OCI-LY1 (cell line): ENCODE measurements around the gene SMC6.

Source experiments
- H2AFZ ChIP-seq: fragments of 200-600 bp; sonication (generic), shearing (Covaris generic); 2 replicates; pipeline ENCODE4 v1.6.0; 2014; ENCODE audit warnings: antibody characterized with exemption, mild to moderate bottlenecking, low read length
- H3F3A ChIP-seq: fragments of 200-600 bp; sonication (generic), shearing (Covaris generic); 2 replicates; pipeline ENCODE4 v1.6.0; 2014; ENCODE audit warnings: mild to moderate bottlenecking, antibody characterized with exemption, low read length, moderate library complexity; ENCODE audit not compliant: insufficient read depth
- H3K27ac ChIP-seq: fragments of 200-600 bp; sonication (generic); 2 replicates; pipeline ENCODE4 v1.5.1; 2014; ENCODE audit warnings: low read length, mixed run types, mild to moderate bottlenecking, low read depth; ENCODE audit not compliant: poor library complexity, severe bottlenecking
- H3K27me3 ChIP-seq: fragments of 200-600 bp; sonication (generic); 2 replicates; pipeline ENCODE4 v1.6.0; 2014; ENCODE audit warnings: antibody characterized with exemption, mild to moderate bottlenecking, low read length, moderate library complexity; ENCODE audit not compliant: insufficient read depth
- H3K36me3 ChIP-seq: fragments of 200-600 bp; sonication (generic); 2 replicates; pipeline ENCODE4 v1.6.1; 2014; ENCODE audit warnings: mild to moderate bottlenecking, antibody characterized with exemption, low read length, moderate library complexity, mixed read lengths; ENCODE audit not compliant: insufficient read depth
- H3K4me1 ChIP-seq: fragments of 200-600 bp; sonication (generic); 2 replicates; pipeline ENCODE4 v1.5.1; 2014; ENCODE audit warnings: mild to moderate bottlenecking, low read length, moderate library complexity; ENCODE audit not compliant: insufficient read depth, severe bottlenecking
- H3K4me2 ChIP-seq: fragments of 200-600 bp; sonication (generic), shearing (Covaris generic); 2 replicates; pipeline ENCODE4 v1.6.1; 2014; ENCODE audit warnings: low read length
- H3K4me3 ChIP-seq: fragments of 200-600 bp; sonication (generic); 2 replicates; pipeline ENCODE4 v1.5.1; 2014; ENCODE audit warnings: low read length, low read depth, mild to moderate bottlenecking, mixed read lengths; ENCODE audit not compliant: poor library complexity, severe bottlenecking
- H3K79me2 ChIP-seq: fragments of 200-600 bp; shearing (Covaris generic); 2 replicates; pipeline ENCODE4 v1.6.1; 2016; ENCODE audit warnings: mixed run types, low read length, mixed read lengths; ENCODE audit not compliant: insufficient read depth
- H3K9ac ChIP-seq: fragments of 200-600 bp; sonication (generic), shearing (Covaris generic); 2 replicates; pipeline ENCODE4 v1.6.1; 2014; ENCODE audit warnings: mild to moderate bottlenecking, low read length, mixed read lengths
- H3K9me2 ChIP-seq: fragments of 200-600 bp; sonication (generic), shearing (Covaris generic); 2 replicates; pipeline ENCODE4 v1.6.1; 2014; ENCODE audit warnings: low read depth, mild to moderate bottlenecking, low read length, mixed read lengths
- H3K9me3 ChIP-seq: fragments of 200-600 bp; shearing (Covaris generic); 2 replicates; pipeline ENCODE4 v1.6.1; 2014; ENCODE audit warnings: low read length, mixed read lengths
- H4K20me1 ChIP-seq: fragments of 200-600 bp; sonication (generic), shearing (Covaris generic); 2 replicates; pipeline ENCODE4 v1.6.0; 2016; ENCODE audit warnings: mild to moderate bottlenecking, low read length; ENCODE audit not compliant: insufficient read depth
- EZH2 ChIP-seq: fragments of 200-600 bp; sonication (generic), shearing (Covaris generic); IDR thresholded peaks from 2 replicates; pipeline ENCODE4 v1.8.0; 2017; ENCODE audit warnings: borderline replicate concordance, mixed run types, mild to moderate bottlenecking, antibody characterized with exemption, low read length, moderate library complexity, mixed read lengths
- TF ChIP-seq, protein P1 (sequence below): fragments of 200-600 bp; sonication (generic), shearing (Covaris generic); IDR thresholded peaks from 2 replicates; pipeline ENCODE4 v1.5.1; 2017; ENCODE audit warnings: mild to moderate bottlenecking, antibody characterized with exemption, low read length, moderate library complexity, mixed read lengths

SMC6 gene

GRCh38 chr2:17786727-17787126 lies 33.1 kb upstream of the SMC6 start:
- Histone ChIP-seq H2AFZ (no peak overlapping the region), H3F3A (no peaks in the 10 kb centered on the region), H3K79me2 (no peaks in the 10 kb centered on the region), H3K36me3 (peaks cover 10% of the 10 kb centered on the region), H3K27ac (no peak overlapping the region), H3K27me3 (no peaks in the 10 kb centered on the region), H3K9ac (no peak overlapping the region), H3K9me2 (no peaks in the 10 kb centered on the region), H3K4me1 (no peaks in the 10 kb centered on the region), H3K4me3 (no peak overlapping the region), H3K4me2 (no peak overlapping the region), H3K9me3 (no peaks in the 10 kb centered on the region), H4K20me1 (no peaks in the 10 kb centered on the region)
- TF ChIP-seq, protein P1, sequence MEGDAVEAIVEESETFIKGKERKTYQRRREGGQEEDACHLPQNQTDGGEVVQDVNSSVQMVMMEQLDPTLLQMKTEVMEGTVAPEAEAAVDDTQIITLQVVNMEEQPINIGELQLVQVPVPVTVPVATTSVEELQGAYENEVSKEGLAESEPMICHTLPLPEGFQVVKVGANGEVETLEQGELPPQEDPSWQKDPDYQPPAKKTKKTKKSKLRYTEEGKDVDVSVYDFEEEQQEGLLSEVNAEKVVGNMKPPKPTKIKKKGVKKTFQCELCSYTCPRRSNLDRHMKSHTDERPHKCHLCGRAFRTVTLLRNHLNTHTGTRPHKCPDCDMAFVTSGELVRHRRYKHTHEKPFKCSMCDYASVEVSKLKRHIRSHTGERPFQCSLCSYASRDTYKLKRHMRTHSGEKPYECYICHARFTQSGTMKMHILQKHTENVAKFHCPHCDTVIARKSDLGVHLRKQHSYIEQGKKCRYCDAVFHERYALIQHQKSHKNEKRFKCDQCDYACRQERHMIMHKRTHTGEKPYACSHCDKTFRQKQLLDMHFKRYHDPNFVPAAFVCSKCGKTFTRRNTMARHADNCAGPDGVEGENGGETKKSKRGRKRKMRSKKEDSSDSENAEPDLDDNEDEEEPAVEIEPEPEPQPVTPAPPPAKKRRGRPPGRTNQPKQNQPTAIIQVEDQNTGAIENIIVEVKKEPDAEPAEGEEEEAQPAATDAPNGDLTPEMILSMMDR, result no peak
- TF ChIP-seq EZH2, result no peak

DNA sequence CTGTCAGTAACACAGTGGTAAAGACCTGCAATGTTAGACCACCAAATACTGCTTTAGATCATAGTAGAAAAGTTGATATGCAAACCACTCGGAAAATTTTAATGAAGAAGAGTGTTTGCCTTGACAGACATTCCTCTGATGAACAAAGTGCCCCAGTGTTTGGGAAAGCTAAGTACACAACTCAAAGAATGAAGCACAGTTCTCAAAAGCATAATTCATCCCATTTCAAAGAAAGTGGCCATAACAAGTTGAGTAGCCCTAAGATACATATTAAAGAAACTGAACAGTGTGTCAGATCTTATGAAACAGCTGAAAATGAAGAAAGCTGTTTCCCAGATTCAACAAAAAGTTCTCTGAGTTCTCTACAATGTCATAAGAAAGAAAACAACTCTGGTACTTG lies 27.9 kb upstream of the SMC6 start:
- no peak for TF ChIP-seq EZH2
- TF ChIP-seq, protein P1, result no peak
- no peak overlapping the region for H3K9ac ChIP-seq
- no peaks in the 10 kb centered on the region for H3K9me3 ChIP-seq
- H3K9me2 ChIP-seq, result no peaks in the 10 kb centered on the region
- no peaks in the 10 kb centered on the region for H3K27me3 ChIP-seq
- H3K27ac ChIP-seq, result no peak overlapping the region
- no peaks in the 10 kb centered on the region for H3K79me2 ChIP-seq
- H3K4me1 ChIP-seq, result no peaks in the 10 kb centered on the region
- no peak overlapping the region for H3K4me2 ChIP-seq
- no peaks in the 10 kb centered on the region for H3F3A ChIP-seq
- peaks cover 58% of the 10 kb centered on the region for H3K36me3 ChIP-seq
- no peaks in the 10 kb centered on the region for H4K20me1 ChIP-seq
- H2AFZ ChIP-seq, result no peak overlapping the region
- no peak overlapping the region for H3K4me3 ChIP-seq

DNA sequence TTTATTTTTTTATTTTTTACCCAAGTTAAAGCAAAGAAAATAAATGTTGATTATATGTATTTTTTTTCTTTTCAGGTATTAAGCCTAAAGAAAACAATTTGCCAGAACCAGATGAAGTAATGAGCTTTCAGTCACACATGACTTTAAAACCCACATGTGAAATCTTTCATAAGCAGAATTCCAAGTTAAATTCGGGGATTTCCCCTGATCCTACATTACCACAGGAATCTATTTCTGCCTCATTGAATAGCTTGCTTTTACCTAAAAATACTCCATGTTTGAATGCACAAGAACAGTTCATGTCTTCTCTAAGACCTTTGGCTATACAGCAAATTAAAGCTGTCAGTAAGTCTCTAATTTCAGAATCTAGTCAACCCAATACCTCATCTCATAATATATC lies 26.9 kb upstream of the SMC6 start:
- Histone ChIP-seq H3K36me3 (peaks cover 65% of the 10 kb centered on the region), H3K79me2 (no peaks in the 10 kb centered on the region), H3K9me2 (no peaks in the 10 kb centered on the region), H3K4me3 (no peak overlapping the region), H4K20me1 (no peaks in the 10 kb centered on the region), H3F3A (no peaks in the 10 kb centered on the region), H3K27ac (no peak overlapping the region), H3K4me2 (no peak overlapping the region), H2AFZ (no peak overlapping the region), H3K4me1 (no peaks in the 10 kb centered on the region), H3K9me3 (no peaks in the 10 kb centered on the region), H3K9ac (no peak overlapping the region), H3K27me3 (no peaks in the 10 kb centered on the region)
- TF ChIP-seq, protein P1, result no peak
- TF ChIP-seq EZH2, result no peak
